GM18508 (cell line): Measurements from ENCODE around the gene RRP1.

Experiments used
- ATAC-seq: cut with Tn5 transposase; IDR thresholded peaks from one replicate; pipeline ENCODE4 v1.9.1; 2021; ENCODE audit warnings: moderate number of reproducible peaks; ENCODE audit not compliant: insufficient read depth, unreplicated experiment

RRP1 gene

DNA sequence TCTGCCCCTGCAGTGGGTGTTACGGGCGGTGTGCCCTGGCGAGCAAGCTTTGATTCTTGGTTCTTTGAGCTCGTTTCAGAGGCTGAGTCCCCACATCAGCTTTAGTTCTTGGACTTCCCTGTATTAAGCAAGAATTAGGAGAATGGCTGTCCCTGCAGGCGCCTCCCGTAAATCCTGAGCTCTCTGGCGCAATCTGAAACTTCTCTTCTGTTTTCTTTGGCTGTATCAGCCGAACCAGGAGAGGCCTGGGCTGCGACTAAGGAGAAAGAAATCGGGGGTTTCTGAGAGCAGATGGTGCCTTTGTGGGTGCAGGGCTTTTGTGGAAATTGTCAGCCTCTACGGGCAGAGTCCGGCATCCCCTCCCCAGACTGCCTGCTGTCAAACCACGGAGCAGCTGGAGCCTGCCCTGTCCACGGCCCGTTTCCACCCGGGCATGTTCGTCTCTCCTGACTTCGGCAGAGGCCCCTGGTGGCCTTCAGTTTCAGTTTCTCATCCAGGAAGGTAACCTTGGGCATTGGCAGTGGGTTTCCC, 31.2 kb upstream of the RRP1 start:
- ATAC-seq: no peak

DNA sequence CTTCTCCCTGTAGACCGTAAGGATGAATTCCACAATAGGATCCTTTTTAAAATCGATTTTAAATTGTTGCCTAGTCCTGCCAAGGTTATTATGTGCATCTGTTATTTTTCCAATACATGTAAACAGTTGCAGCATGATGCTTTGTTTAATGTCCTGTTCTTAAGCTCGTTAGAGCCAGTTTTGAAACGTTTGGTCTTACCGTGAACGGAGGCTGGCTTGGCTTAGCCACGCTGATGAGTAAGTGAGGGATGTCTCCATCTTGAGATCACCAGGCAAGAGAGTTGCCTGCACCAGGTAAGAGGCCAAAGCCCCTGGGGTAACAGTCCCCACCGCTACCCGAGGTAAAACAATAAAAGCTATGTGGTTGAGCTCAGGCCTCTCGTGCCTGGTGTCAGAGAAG, 30.6 kb upstream of the RRP1 start:
- no peak for ATAC-seq

DNA sequence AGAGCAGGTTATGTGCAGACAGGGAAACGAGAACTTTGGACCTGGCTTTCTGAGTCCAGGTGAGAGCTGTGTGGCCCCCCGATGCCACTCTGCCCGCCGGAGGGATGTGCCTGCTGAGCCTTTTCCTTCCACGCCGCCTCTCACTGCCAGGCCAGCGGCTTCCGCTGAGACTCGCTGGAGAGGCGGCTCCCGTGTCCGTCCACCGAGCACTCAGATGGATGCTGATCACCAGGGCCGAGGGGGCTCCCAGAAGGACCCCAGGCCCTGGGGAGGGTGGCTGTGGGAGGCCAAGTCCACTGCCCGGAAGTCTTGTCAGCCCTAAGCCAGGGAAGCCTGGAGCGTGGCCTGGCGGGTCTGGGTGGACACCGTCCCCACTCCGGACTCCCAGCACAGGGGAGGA, 29.7 kb upstream of the RRP1 start:
- ATAC-seq: no peak

DNA sequence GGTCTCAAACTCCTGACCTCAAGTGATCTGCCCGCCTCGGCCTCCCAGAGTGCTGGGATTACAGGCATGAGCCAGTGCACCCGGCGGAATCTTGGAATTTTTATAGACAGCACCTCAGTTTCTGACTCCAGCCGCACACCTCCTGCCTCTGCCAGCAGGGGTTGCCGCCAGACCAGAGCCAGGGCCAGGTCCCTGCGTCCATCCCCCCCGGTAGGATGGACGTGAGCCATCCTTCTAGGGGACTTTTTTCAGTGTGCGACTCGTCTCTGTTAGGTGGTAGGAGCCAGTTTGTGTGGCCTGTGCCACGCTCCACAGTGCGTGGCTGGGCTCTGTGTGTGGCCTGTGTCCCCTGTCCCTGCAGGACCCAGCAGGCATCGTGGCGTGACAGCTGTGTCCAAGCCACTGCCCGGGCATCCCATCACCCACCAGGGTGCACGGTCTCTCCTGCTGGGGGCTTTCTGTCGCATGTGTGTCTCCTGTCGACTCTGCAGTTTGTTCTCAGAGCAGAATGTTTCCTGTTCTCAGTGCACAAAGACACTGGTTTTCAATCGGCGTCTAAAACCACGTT, 28.9 kb upstream of the RRP1 start:
- ATAC-seq: no peak

DNA sequence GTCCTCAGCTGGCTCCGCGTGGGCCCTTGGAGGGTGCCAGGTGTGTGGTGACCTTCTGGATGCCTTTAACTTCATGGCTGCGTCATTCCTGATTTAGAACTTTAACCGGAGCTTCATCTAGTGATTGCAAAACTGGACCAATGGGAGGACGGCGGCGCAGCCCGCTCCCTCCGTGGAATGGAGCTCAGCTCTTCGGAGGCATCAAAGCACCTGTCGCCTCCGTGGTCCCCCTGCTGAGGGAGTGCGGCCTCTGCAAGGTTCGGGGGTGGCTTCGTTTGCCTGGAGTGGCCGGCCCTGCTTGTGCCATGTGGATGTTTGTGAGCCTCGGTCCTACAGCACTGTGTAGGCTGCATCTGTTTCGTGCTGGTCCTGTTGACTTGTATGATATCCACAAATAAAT, 27.5 kb upstream of the RRP1 start:
- ATAC-seq: no peak

DNA sequence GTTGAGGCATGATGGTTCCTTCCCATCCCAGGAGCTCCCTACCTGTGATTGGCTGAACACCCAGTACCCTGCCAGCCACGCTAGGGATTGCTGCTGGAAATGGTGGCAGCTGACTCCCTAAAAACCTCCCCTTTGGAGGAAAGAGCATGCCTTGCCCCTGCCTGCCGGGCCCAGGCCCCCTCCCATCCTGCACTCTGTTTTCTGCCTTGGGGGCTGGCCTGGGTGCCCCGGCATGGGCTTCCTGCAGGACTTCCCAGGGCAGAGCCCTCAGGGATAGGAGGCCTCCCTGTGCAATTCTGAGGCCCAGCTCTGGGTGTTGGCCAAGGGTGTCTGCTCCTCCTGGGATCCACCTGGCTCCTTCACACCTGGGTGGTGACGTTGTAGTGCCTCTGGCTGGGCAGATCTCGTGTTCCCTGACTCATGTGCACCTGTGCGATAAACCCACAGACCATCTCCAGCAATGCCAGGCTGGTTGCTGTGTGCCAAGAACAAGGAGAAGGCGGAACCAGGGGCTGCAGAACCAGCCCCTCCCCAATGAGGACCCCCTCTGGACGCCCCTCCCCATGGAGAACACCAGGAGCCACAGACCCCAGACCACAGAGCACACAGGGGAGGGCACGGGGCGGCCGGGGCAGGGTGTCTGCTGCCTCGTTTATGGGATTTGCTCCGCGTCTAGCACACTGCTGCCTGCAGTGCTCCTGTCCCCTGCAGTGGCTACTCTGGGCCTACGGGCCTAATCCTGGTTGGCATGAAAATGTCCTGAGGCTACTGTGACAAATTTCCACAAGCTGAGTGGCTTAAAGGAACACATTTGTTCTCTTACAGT, 26.9 kb upstream of the RRP1 start:
- no peak for ATAC-seq

DNA sequence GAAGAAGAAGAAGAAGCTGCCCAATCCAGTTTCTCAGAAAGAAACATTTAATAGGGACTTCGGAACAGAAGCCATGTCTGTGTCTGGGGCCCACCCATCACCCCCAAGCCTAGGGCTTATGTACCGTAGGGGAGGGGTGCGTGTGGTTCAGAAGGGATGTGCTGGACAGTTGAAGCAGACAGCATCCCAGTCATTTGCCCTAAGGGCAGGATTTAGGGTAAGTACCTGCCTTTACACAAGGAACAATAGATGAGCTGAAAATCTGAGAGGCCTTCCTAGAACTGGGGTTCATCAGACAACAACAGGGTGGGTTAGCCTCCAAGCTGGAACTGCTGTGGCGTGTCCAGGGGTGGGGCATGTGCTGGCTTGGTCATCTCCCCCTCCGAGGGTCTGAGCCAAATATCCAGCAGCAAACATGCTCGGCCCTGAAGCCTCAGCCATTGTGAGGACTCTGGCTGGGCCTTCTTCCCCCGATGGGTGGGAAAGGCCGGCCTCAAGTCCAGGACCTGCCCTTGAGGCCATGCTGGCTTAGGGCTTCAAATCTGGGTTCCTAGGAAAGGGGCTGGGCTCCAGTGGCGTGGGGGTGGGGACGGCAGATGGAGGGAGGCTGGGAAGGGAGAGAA, 25.4 kb upstream of the RRP1 start:
- no peak for ATAC-seq

DNA sequence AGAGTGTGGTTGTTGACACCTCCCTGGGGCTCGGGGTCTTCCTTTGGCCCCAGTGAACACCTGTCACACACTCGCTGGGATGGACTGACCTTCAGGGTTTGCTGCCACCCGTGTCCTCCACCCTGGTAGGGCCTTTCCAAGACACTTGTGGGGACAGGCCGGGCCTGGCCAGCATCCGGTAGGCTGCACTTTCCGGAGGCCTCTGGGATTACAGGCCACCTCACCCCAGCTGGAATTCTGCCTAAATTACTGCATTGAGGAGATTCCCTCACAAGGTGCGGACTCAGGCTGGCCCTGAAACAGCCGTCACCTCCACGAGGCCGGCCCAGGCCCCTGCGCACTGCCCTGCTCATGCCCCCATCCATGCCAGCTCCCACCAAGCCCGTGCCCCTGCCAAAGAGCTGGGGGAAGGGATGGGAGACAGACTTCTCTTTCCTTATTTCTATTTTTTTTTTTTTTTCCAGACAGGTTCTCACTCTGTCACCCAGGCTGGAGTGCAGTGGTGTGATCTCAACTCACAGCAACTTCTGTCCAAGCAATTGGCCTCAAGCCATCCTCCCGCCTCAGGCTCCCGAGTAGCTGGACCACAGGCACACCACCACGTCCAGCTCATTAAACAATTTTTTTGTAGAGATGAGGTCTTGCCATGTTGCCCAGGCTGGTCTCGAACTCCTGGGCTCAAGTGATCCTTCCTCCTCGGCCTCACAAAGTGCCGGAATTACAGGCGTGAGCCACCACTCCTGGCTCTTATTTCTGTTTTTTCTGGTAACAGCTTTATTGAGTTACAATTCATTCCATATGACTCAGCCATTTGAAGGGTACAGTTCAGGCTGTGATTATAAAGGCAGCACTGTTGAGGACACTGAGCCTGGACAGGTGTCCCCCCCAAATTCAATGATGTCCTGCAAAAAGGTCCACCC, 24.5 kb upstream of the RRP1 start:
- ATAC-seq: no peak

DNA sequence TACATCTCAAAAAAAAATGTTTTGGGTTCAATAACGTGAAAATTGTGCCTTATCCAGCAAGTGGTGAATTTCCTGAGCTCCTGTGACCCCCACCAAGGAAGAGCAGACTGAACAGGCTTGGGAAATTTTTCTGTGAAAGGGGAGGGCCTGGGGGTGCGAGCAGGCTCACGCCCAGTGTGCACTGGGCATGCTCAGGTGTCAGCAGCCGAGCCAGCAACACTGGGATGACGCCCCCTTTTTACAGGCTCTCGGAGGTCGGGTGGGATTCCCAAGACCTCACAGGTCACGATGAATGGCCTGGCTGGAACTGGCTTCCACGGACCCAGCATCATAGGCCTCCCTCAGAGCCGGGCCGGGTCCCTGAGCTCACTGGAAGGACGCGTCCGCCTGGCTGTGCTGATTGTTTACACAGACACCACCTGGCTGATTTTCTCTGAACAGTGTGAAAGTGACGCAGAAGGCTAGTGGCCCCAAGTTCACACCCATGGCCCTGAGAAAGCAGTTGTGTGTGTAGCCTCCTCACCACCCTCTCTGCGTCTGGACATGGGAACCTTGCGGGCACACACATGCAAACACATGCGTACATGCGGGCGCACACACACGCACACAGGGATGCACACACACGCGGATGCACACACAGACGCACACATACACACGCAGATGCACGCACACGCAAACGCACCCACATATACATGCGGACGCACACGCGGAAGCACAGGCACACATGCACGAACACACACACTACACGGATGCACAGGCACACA, 22.5 kb upstream of the RRP1 start:
- ATAC-seq: no peak

DNA sequence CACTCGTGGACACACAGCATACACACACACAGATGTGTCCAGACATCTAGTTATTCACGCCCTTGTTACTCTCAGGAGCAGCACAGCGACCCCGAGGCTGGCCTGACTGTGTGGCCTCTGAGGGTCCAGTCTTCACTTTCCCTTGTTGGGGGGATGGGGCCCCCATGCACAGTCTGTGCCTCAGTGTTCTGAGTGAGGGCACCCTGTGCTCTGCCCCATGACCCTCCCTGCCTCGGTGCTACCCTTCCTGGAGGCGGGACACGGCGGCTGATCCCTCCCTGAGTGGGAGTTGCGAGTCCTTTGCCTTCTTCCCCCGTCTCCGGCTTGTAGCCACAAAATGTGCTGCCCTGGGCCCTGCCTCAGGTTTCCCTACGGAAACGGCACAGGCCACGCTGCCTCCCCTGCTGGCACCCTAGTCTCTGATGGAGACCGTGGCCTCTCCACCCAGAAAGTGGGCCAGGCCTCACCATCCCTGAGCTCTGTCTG, 21.8 kb upstream of the RRP1 start:
- no peak for ATAC-seq

DNA sequence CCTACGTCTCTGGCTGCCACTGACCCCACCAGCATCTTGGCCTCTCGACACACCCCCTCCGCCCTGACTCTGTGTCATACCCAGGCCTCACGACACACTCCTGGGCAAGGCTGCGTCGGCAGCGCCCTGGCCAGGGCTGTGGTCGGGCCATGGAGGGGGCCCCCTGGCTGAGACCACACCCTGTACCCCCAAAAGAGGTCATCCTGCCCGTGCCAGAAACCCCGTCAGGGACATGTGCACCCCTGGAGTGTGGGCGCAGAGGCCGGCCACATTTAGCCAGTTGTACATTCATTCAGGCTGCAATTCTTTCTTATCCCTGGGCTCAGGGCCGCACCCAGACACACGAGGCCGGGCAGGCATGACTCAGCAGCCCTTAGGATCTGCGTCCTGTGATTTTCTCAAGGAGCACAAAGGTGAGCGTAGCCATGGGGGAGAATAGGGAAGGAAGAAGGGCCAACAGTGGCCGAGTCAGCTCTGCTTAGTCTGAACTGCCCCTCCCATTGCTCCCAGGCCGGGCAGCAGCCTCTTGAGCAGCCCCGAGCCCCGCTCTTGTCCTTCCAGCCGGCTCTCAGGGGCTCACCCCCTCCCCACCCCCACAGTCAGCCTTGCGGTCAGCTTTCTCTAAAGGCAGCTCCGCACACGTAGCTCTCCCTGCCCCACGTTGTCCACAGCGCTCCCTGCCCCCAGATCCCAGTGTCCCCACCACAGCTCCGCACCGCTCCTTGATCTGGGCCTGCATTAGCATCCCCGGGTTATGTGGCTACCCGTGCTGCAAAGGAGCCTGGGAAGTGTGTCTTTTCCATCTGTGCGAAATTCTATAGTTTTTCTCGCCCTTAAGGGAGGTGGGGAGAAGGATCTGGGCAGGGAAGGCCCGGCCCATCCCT, 21.2 kb upstream of the RRP1 start:
- no peak for ATAC-seq

DNA sequence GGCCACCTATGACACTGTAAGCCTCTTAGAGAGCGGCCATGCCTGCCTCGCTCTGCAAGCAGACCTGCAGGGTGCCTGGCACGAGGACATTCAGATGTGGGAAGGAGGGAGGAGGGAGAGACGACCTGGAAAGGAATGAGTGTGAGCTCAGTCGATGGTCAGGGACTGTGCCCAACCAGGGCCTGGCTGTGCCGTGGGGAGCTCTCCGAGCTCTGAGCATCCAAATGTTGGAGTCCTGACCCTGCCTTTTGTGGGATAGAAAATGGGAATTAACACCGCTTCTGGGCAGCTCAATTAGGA, 20.6 kb upstream of the RRP1 start:
- no peak for ATAC-seq

DNA sequence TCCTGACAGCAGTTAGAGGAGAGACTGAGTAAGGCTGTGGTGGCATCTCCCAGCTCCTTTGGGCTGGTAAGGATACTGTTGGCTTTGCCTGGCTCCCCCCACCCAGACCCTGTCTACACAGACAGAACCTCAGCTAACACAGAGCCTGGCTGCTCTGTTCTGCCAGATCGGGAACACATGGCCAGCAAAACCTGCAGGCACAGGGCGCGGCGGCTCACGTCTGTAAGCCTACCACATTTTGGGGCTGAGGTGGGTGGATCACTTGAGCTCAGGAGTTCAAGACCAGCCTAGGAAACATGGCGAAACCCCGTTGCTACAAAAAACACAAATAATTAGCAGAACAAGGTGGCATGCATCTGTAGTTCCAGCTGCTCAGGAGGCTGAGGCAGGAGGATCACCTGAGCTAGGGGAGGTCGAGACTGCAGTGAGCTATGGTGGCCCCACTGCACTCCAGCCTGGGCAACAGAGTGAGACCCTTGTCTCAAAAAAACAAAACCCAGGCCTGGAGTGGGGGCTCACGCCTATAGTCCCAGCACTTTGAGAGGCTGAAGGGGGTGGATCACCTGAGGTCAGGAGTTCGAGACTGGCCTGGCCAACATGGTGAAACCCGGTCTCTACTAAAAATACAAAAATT, 19.9 kb upstream of the RRP1 start:
- no peak for ATAC-seq

DNA sequence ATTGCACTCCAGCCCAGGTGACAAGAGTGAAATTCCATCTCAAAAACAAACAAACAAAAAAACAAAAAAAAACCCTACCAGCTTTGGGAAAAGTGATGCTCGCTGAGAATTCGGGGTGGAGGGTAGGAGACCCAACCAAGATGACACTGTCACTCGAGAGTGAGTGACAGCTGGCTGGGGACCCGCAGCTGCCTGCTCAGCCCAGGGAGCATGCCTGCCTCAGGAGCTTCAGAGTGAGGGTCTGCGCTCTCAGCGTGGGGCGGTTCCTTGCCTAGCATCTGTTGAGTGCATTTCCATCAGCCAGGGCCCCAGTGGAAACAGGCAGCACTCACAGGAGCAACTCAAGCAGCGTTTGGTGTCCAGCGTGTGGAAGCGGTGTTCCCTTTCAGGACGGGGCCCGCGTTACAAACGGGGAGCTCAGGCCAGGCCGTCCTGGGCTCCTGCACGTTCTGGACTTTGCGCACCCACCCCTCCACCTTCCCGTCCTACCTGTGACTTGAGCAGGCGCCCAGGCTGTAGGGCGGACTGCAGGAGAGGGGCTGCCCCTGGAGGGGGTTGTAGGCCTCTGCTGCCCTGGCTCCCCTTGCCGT, 19.2 kb upstream of the RRP1 start:
- ATAC-seq: no peak

DNA sequence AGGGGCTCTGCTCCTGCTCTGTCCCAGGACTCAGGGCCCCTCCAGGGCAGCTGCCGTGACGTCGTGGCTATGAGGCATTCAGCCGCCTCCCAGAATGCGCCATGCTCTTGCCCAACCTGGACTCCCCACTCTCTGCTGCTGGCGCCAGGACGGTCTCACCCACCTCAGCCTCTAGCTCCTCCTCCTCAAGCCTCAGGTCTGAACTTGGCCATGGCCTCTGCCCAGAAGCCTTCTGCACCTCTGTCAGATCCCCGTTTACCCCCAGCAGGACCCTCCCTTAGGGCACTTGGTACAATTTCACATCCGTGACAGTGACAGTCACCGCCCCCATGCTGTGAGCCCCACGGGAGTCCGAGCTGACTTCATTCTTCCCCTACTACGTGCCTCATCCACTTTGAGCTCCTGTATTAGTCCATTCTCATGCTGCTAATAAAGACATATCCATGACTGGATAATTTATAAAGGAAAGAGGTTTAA, 18.1 kb upstream of the RRP1 start:
- no peak for ATAC-seq

DNA sequence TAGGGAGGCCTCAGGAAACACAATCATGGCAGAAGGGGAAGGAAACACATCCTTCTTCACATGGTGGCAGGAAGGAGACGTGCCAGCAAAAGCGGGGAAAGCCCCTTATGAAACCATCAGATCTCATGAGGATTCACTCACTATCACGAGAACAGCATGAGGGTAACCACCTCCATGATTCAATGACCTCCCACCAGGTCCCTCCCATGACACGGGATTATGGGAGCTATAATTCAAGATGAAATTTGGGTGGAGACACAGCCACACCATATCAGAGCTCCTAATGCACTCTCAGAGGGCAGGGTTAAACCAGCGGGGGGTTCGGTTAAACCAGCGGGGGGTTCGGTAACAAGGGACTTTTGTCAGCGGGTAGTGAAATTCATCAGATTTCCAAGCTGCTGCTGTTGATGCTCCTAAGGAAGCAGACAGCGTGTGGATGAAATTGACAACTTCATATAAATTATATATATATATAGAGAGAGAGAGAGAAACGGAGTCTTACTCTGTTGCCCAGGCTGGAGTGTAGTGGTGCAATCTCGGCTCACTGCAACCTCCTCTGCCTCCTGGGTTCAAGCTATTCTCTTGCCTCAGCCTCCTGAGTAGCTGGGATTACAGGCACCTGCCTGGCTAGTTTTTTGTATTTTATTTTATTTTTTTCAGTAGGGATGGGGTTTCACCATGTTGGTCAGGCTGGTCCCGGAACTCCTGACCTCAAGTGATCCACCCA, 17.5 kb upstream of the RRP1 start:
- ATAC-seq: no peak

DNA sequence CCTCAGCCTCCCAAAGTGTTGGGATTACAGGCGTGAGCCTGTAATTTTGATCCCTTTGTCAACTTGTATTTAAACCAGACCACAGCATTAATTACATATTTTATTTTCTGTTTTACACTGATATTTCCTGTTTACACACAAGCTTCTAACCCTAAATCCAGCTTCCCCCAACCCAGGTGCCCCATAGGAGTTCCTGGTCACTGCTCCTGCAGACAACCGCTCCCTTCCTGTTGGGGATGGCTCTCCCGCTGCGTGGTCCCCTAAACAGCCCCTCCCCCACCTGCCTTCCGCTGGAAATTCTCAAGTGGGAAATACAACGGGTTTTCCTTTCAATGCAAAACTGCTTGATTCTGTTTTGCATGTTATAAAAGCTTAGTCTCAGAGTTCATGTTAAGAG, 17.0 kb upstream of the RRP1 start:
- ATAC-seq: no peak
